HFFc6 (cell line): ENCODE measurements around the gene PRELID1. TPM values are rescaled to one million over a fixed set of nuclear protein-coding genes. Genes with fewer than 3 reads are reported as not detected.

Experiments used
- DNase-seq: peaks from one replicate; pipeline ENCODE4 v3.0.0-alpha.2; 2018
- H3K27ac Mint-ChIP-seq: 2 replicates; pipeline ENCODE4 v1.8.0; 2020; ENCODE audit warnings: mild to moderate bottlenecking, mixed read lengths
- H3K27me3 Mint-ChIP-seq: 2 replicates; pipeline ENCODE4 v1.8.0; 2021; ENCODE audit warnings: mild to moderate bottlenecking, moderate library complexity, mixed read lengths; ENCODE audit not compliant: insufficient read depth
- H3K36me3 Mint-ChIP-seq: 2 replicates; pipeline ENCODE4 v1.8.0; 2021; ENCODE audit warnings: low read depth, mixed read lengths
- H3K4me1 Mint-ChIP-seq: 2 replicates; pipeline ENCODE4 v1.8.0; 2020; ENCODE audit warnings: low read depth, mixed read lengths
- H3K4me3 Mint-ChIP-seq: 2 replicates; pipeline ENCODE4 v1.8.0; 2020; ENCODE audit warnings: mild to moderate bottlenecking, moderate library complexity, mixed read lengths
- H3K9me3 Mint-ChIP-seq: 2 replicates; pipeline ENCODE4 v1.8.0; 2020; ENCODE audit warnings: mild to moderate bottlenecking, mixed read lengths
- total RNA-seq, 6 experiments: library from RNA; stranded (reverse); fragmentation: NEBNext Ultra II Directional; extraction: Animal tissue kit (Norgen Biotek cat#: 25700); gene quantifications; 2 replicates in 1 of 6; 3 replicates in 5 of 6; pipeline ENCODE4 v1.2.3, GENCODE V29; 2021
- TF ChIP-seq, protein P1 (sequence below): fragments of 200-600 bp; sonication (generic); IDR thresholded peaks from 2 replicates; pipeline ENCODE4 v1.5.0; 2021; ENCODE audit warnings: antibody characterized with exemption, mild to moderate bottlenecking

Gene PRELID1
- total RNA-seq, 6 experiments from 2014 or later = 182 to 225 (median 217) TPM

- DNase-seq = no peak
- H3K9me3 Mint-ChIP-seq = no peaks in the 10 kb centered on the region
- H3K4me1 Mint-ChIP-seq = peaks cover 21% of the 10 kb centered on the region
- H3K27me3 Mint-ChIP-seq = no peaks in the 10 kb centered on the region
- H3K4me3 Mint-ChIP-seq = no peak overlapping the region
- H3K36me3 Mint-ChIP-seq = no peaks in the 10 kb centered on the region
- no peak overlapping the region for H3K27ac Mint-ChIP-seq
- TF ChIP-seq, protein P1, sequence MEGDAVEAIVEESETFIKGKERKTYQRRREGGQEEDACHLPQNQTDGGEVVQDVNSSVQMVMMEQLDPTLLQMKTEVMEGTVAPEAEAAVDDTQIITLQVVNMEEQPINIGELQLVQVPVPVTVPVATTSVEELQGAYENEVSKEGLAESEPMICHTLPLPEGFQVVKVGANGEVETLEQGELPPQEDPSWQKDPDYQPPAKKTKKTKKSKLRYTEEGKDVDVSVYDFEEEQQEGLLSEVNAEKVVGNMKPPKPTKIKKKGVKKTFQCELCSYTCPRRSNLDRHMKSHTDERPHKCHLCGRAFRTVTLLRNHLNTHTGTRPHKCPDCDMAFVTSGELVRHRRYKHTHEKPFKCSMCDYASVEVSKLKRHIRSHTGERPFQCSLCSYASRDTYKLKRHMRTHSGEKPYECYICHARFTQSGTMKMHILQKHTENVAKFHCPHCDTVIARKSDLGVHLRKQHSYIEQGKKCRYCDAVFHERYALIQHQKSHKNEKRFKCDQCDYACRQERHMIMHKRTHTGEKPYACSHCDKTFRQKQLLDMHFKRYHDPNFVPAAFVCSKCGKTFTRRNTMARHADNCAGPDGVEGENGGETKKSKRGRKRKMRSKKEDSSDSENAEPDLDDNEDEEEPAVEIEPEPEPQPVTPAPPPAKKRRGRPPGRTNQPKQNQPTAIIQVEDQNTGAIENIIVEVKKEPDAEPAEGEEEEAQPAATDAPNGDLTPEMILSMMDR = no peak
These were observed 11.8 kb downstream of the PRELID1 start for GRCh38 chr5:177315411-177315810.

DNA sequence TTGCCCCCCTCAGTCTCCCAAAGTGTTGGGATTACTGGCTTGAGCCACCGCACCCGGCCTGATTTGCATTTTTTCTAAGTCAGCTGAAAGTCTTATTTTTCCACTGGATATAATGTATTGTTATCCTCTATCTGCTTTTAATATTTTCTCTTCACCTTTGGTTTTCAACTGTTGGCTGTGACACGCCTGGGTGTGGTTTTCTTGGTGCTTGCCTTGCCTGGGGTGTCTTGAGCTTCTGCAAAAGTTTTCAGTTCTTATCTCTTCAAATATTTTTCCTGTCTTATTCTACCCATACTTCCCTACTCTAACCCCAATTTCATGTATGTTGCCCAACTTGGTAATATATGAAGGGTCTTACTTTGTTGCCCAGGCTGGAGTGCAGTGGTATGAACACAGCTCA, 12.4 kb downstream of the PRELID1 start:
- H3K4me3 Mint-ChIP-seq = no peak overlapping the region
- H3K36me3 Mint-ChIP-seq = no peaks in the 10 kb centered on the region
- no peaks in the 10 kb centered on the region for H3K27me3 Mint-ChIP-seq
- no peak for DNase-seq
- TF ChIP-seq, protein P1 = no peak
- no peak overlapping the region for H3K27ac Mint-ChIP-seq
- H3K9me3 Mint-ChIP-seq = no peaks in the 10 kb centered on the region
- H3K4me1 Mint-ChIP-seq = peaks cover 16% of the 10 kb centered on the region

GRCh38 chr5:177317959-177318377, 14.4 kb downstream of the PRELID1 start:
- Mint-ChIP-seq H3K4me3 (no peak overlapping the region), H3K9me3 (no peaks in the 10 kb centered on the region), H3K27me3 (no peaks in the 10 kb centered on the region), H3K36me3 (0 out of 2 replicates have a peak, but pooled peaks cover 3% of the 10 kb centered on the region), H3K4me1 (peaks cover 7% of the 10 kb centered on the region), H3K27ac (no peak overlapping the region)
- DNase-seq = peak; percentile 70
- TF ChIP-seq, protein P1 = peak; percentile 96

GRCh38 chr5:177319913-177320588, 16.5 kb downstream of the PRELID1 start:
- no peaks in the 10 kb centered on the region for H3K27me3 Mint-ChIP-seq
- peaks cover 7% of the 10 kb centered on the region; the same call in 1 of the 2 replicates for H3K4me1 Mint-ChIP-seq
- DNase-seq = no peak
- TF ChIP-seq, protein P1 = no peak
- H3K27ac Mint-ChIP-seq = no peak overlapping the region
- peaks cover 9% of the 10 kb centered on the region; the same call in 1 of the 2 replicates for H3K36me3 Mint-ChIP-seq
- no peaks in the 10 kb centered on the region for H3K9me3 Mint-ChIP-seq
- H3K4me3 Mint-ChIP-seq = no peak overlapping the region

- no peak overlapping the region for H3K27ac Mint-ChIP-seq
- H3K4me1 Mint-ChIP-seq = peaks cover 15% of the 10 kb centered on the region
- H3K36me3 Mint-ChIP-seq = peaks cover 9% of the 10 kb centered on the region; the same call in 1 of the 2 replicates
- H3K27me3 Mint-ChIP-seq = no peaks in the 10 kb centered on the region
- DNase-seq = no peak
- TF ChIP-seq, protein P1 = no peak
- no peaks in the 10 kb centered on the region for H3K9me3 Mint-ChIP-seq
- no peak overlapping the region for H3K4me3 Mint-ChIP-seq
These were observed 17.3 kb downstream of the PRELID1 start for GRCh38 chr5:177320879-177321278.
